ENCODE data around the gene AFG3L2. TPM values are rescaled to one million over a fixed set of nuclear protein-coding genes. Genes with fewer than 3 reads are reported as not detected.
A peak's percentile ranks its signal among the peaks of the same experiment; 100 is the strongest.

The AFG3L2 gene
- total RNA-seq (10 to 100 TPM; 30.6 to 37.4 (median 36.3) TPM), total RNA-seq (55.5 to 215 (median 87.5) reads per million in 29 experiments)
- 36.9 TPM for total RNA-seq (2013)

GRCh38 chr18:12376754-12377555 is at the start of gene AFG3L2:
AFG3L2 (minus strand) TSS chr18:12377227; CDS start chr18:12377082, 145 bp downstream.
- Mint-ChIP-seq H3K4me3 (peak within 1 kb of the TSS; percentile 89 to 91 (median 90)), H3K9me3 (no peaks in the 10 kb centered on the region), H3K36me3 (peaks cover 9% of the 10 kb centered on the region), H3K27me3 (peaks cover 0 to 2% of the 10 kb centered on the region in 2 donors), H3K4me1 (peaks cover 42 to 48% (median 45%) of the 10 kb centered on the region in 3 donors), H3K27ac (peak within 1 kb of the TSS; percentile 88 to 89)
- CTCF ChIA-PET: interaction anchor here (0.6 to 1.3 kb wide), 12 partner anchors 14 to 1577 kb away, joined by 3 to 9 read pairs (median 3); partner anchors contain the start of genes CEP192 (in 1 of the 2), CEP76 (in 1 of the 2), PRELID3A (in 1 of the 2) and PSMG2 (in 1 of the 2)
- Histone ChIP-seq H3K36me3 (ENCODE audit: control insufficient read depth in 2 of 2, extremely low read depth in 1 of 2, insufficient read depth in 1 of 2, low read length in 1 of 2) (no peaks in the 10 kb centered on the region), H3K9me3 (no peaks in the 10 kb centered on the region), H3K27ac (ENCODE audit: low read length) (peak within 1 kb of the TSS; percentile 62), H3K27me3 (replicated peaks in 1 of 2; ENCODE audit: control insufficient read depth in 2 of 2, extremely low read depth in 1 of 2, insufficient read depth in 2 of 2, low read length in 1 of 2) (no peaks in the 10 kb centered on the region), H3K4me1 (ENCODE audit: control insufficient read depth in 1 of 2, extremely low read depth in 1 of 2, insufficient read depth in 2 of 2, low read length in 2 of 2) (peaks cover 4 to 31% of the 10 kb centered on the region in 2 experiments), H3K4me3 (ENCODE audit: control insufficient read depth in 1 of 2, extremely low read depth in 1 of 2, low read length in 1 of 2) (peak within 1 kb of the TSS; percentile 70 to 77)
- DNase-seq (peak; percentile 98 to 100 (median 100)), ATAC-seq (replicated peaks in 1 of 4) (peak; percentile 87 to 93 (median 88))
- POLR2A ChIA-PET: interaction anchor here (0.5 to 2.0 kb wide), 13 partner anchors 14 to 764 kb away, joined by 3 to 13 read pairs (median 3); partner anchors contain the start of genes CEP192 (in 1 of the 2) and PTPN2 (in 1 of the 2)
- WGBS (ENCODE audit: insufficient coverage): under 1% methylated on average over 94 of the region's 100 CpGs

DNA sequence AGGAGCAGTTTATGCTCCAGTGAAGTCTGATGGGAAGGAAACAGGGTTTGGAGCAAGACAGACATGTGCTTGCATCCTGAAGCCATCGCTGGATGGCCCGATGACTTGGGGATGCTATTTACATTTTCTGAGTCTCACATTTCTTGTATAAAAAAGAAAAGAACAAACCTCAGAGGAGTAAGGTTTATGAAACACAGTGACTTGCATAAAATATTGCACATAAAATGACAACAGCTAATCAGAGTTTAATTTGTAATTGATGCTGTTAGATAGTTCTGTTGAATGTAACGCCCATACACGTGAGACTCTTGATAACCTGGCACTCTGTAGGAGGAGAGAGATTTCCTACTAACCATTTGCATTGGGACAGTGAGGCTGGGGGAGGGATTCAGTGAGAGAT is 47.2 kb upstream of the AFG3L2 start:
- ChIA-PET POLR2A (interaction anchor here in 1 of 2 donors (0.7 kb wide), 1 partner anchor 502 kb away, joined by 3 read pairs; no protein-coding TSS in a partner anchor), CTCF (no interaction called here)
- Mint-ChIP-seq H3K36me3 (no peaks in the 10 kb centered on the region), H3K4me3 (no peak overlapping the region), H3K27ac (no peak overlapping the region), H3K9me3 (no peaks in the 10 kb centered on the region), H3K4me1 (peaks cover 5 to 7% (median 6%) of the 10 kb centered on the region in 3 donors), H3K27me3 (peaks cover 7% of the 10 kb centered on the region in 2 donors)
- H3K27ac ChIP-seq (ENCODE audit: low read length): no peak overlapping the region
- H3K27me3 ChIP-seq (replicated peaks in 1 of 2; ENCODE audit: control insufficient read depth in 2 of 2, extremely low read depth in 1 of 2, insufficient read depth in 2 of 2, low read length in 1 of 2): peaks cover 0 to 22% of the 10 kb centered on the region in 2 experiments
- H3K4me1 ChIP-seq (ENCODE audit: control insufficient read depth in 1 of 2, extremely low read depth in 1 of 2, insufficient read depth in 2 of 2, low read length in 2 of 2): peaks cover 0 to 13% of the 10 kb centered on the region in 2 experiments
- 100% methylated on average over 1 of the region's 4 CpGs for WGBS (ENCODE audit: insufficient coverage)
- no peak overlapping the region for H3K4me3 ChIP-seq (ENCODE audit: control insufficient read depth in 1 of 2, extremely low read depth in 1 of 2, low read length in 1 of 2)
- DNase-seq: no peak
- H3K9me3 ChIP-seq: no peaks in the 10 kb centered on the region
- ATAC-seq (replicated peaks in 1 of 4): no peak
- no peaks in the 10 kb centered on the region for H3K36me3 ChIP-seq (ENCODE audit: control insufficient read depth in 2 of 2, extremely low read depth in 1 of 2, insufficient read depth in 1 of 2, low read length in 1 of 2)

GRCh38 chr18:12423820-12424219 is 46.8 kb upstream of the AFG3L2 start:
- H3K4me1 Mint-ChIP-seq: peaks cover 5 to 7% (median 6%) of the 10 kb centered on the region in 3 donors
- POLR2A ChIA-PET: interaction anchor here in 1 of 2 donors (0.7 kb wide), 1 partner anchor 502 kb away, joined by 3 read pairs; no protein-coding TSS in a partner anchor

DNA sequence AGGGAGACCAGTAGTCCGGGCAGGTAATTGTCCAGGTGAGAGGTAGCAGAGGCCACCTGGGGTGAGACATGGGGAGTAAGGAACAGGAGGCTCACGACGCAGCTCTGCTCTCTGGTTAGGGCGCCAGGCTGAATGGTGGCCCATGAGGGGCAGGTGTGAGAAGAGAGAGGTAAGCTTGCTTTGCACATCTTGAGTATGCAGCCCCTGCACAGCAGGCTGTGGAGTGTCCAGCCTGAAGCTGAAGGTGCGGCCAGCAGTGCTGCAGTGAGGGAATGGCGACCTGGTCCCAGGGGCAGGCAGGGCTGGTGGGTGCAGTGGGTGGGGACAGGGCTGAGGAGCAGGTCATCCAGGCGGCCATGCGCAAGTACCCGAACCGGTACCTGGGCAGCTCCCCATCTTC is 46.4 kb upstream of the AFG3L2 start:
- Mint-ChIP-seq H3K9me3 (no peaks in the 10 kb centered on the region), H3K4me1 (peaks cover 5 to 7% (median 7%) of the 10 kb centered on the region in 3 donors), H3K27ac (no peak overlapping the region), H3K27me3 (peaks cover 7% of the 10 kb centered on the region in 2 donors), H3K36me3 (no peaks in the 10 kb centered on the region), H3K4me3 (no peak overlapping the region)
- Histone ChIP-seq H3K4me1 (ENCODE audit: control insufficient read depth in 1 of 2, extremely low read depth in 1 of 2, insufficient read depth in 2 of 2, low read length in 2 of 2) (peaks cover 0 to 13% of the 10 kb centered on the region in 2 experiments), H3K36me3 (ENCODE audit: control insufficient read depth in 2 of 2, extremely low read depth in 1 of 2, insufficient read depth in 1 of 2, low read length in 1 of 2) (no peaks in the 10 kb centered on the region), H3K4me3 (ENCODE audit: control insufficient read depth in 1 of 2, extremely low read depth in 1 of 2, low read length in 1 of 2) (no peak overlapping the region), H3K9me3 (no peaks in the 10 kb centered on the region), H3K27me3 (replicated peaks in 1 of 2; ENCODE audit: control insufficient read depth in 2 of 2, extremely low read depth in 1 of 2, insufficient read depth in 2 of 2, low read length in 1 of 2) (peaks cover 0 to 22% of the 10 kb centered on the region in 2 experiments), H3K27ac (ENCODE audit: low read length) (no peak overlapping the region)
- ChIA-PET POLR2A (interaction anchor here in 1 of 2 donors (0.7 kb wide), 1 partner anchor 503 kb away, joined by 3 read pairs; no protein-coding TSS in a partner anchor), CTCF (interaction anchor here in 1 of 2 donors (0.6 kb wide), 1 partner anchor 194 kb away, joined by 3 read pairs; no protein-coding TSS in a partner anchor)
- no peak for ATAC-seq (replicated peaks in 1 of 4)
- WGBS (ENCODE audit: insufficient coverage): over 99% methylated on average over 8 of the region's 10 CpGs
- DNase-seq: no peak

More at GRCh38 chr18:12423820-12424219, 46.8 kb upstream of the AFG3L2 start:
- Histone ChIP-seq H3K27ac (ENCODE audit: low read length) (no peak overlapping the region), H3K4me3 (ENCODE audit: control insufficient read depth in 1 of 2, extremely low read depth in 1 of 2, low read length in 1 of 2) (no peak overlapping the region), H3K4me1 (ENCODE audit: control insufficient read depth in 1 of 2, extremely low read depth in 1 of 2, insufficient read depth in 2 of 2, low read length in 2 of 2) (peaks cover 0 to 13% of the 10 kb centered on the region in 2 experiments), H3K36me3 (ENCODE audit: control insufficient read depth in 2 of 2, extremely low read depth in 1 of 2, insufficient read depth in 1 of 2, low read length in 1 of 2) (no peaks in the 10 kb centered on the region), H3K9me3 (no peaks in the 10 kb centered on the region), H3K27me3 (replicated peaks in 1 of 2; ENCODE audit: control insufficient read depth in 2 of 2, extremely low read depth in 1 of 2, insufficient read depth in 2 of 2, low read length in 1 of 2) (peaks cover 0 to 22% of the 10 kb centered on the region in 2 experiments)
- 68% methylated on average over 4 of the region's 5 CpGs for WGBS (ENCODE audit: insufficient coverage)
- no peak overlapping the region for H3K4me3 Mint-ChIP-seq
- DNase-seq (no peak), ATAC-seq (replicated peaks in 1 of 4) (no peak)
- no peaks in the 10 kb centered on the region for H3K36me3 Mint-ChIP-seq
- CTCF ChIA-PET: no interaction called here
- no peak overlapping the region for H3K27ac Mint-ChIP-seq
- H3K9me3 Mint-ChIP-seq: no peaks in the 10 kb centered on the region
- H3K27me3 Mint-ChIP-seq: peaks cover 7% of the 10 kb centered on the region in 2 donors

DNA sequence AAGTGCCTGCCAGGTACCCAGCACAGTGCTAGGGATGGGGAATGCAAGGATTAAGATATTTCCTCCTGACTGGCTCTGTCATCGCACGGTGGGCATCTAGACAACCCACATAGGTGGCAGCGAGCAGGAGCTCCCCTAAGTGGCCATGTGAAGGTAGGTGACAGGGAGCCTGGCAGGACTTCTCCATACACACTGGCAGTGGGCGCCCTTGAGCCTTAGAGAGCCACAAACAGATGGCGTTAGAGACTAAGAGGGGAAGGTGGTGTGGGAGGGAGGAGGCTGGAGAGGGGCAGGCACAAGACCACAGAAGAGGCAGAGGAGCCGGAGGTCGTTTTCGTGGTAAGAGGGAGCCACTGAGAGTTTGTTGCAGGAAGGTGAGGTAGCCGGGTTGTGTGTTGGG is 45.9 kb upstream of the AFG3L2 start:
- Mint-ChIP-seq H3K27ac (no peak overlapping the region), H3K27me3 (peaks cover 7% of the 10 kb centered on the region in 2 donors), H3K36me3 (no peaks in the 10 kb centered on the region), H3K4me1 (peaks cover 5 to 7% (median 7%) of the 10 kb centered on the region in 3 donors), H3K9me3 (no peaks in the 10 kb centered on the region), H3K4me3 (no peak overlapping the region)
- Histone ChIP-seq H3K9me3 (no peaks in the 10 kb centered on the region), H3K4me1 (ENCODE audit: control insufficient read depth in 1 of 2, extremely low read depth in 1 of 2, insufficient read depth in 2 of 2, low read length in 2 of 2) (peaks cover 0 to 13% of the 10 kb centered on the region in 2 experiments), H3K36me3 (ENCODE audit: control insufficient read depth in 2 of 2, extremely low read depth in 1 of 2, insufficient read depth in 1 of 2, low read length in 1 of 2) (no peaks in the 10 kb centered on the region), H3K27ac (ENCODE audit: low read length) (no peak overlapping the region), H3K27me3 (replicated peaks in 1 of 2; ENCODE audit: control insufficient read depth in 2 of 2, extremely low read depth in 1 of 2, insufficient read depth in 2 of 2, low read length in 1 of 2) (peaks cover 0 to 22% of the 10 kb centered on the region in 2 experiments), H3K4me3 (ENCODE audit: control insufficient read depth in 1 of 2, extremely low read depth in 1 of 2, low read length in 1 of 2) (no peak overlapping the region)
- POLR2A ChIA-PET: no interaction called here
- CTCF ChIA-PET: interaction anchor here in 1 of 2 donors (0.6 kb wide), 1 partner anchor 195 kb away, joined by 3 read pairs; no protein-coding TSS in a partner anchor
- no peak for ATAC-seq (replicated peaks in 1 of 4)
- 53% methylated on average over 4 of the region's 9 CpGs for WGBS (ENCODE audit: insufficient coverage)
- DNase-seq: no peak

GRCh38 chr18:12421732-12422131 is 44.7 kb upstream of the AFG3L2 start:
- no peaks in the 10 kb centered on the region for H3K9me3 Mint-ChIP-seq

More at GRCh38 chr18:12421732-12422131, 44.7 kb upstream of the AFG3L2 start:
- H3K4me1 ChIP-seq (ENCODE audit: control insufficient read depth in 1 of 2, extremely low read depth in 1 of 2, insufficient read depth in 2 of 2, low read length in 2 of 2): peaks cover 0 to 13% of the 10 kb centered on the region in 2 experiments
- H3K27ac Mint-ChIP-seq: no peak overlapping the region
- DNase-seq (no peak), ATAC-seq (replicated peaks in 1 of 4) (no peak)
- H3K4me3 ChIP-seq (ENCODE audit: control insufficient read depth in 1 of 2, extremely low read depth in 1 of 2, low read length in 1 of 2): no peak overlapping the region
- no peaks in the 10 kb centered on the region for H3K9me3 ChIP-seq
- POLR2A ChIA-PET: no interaction called here
- no peaks in the 10 kb centered on the region for H3K36me3 ChIP-seq (ENCODE audit: control insufficient read depth in 2 of 2, extremely low read depth in 1 of 2, insufficient read depth in 1 of 2, low read length in 1 of 2)
- CTCF ChIA-PET: no interaction called here
- H3K27me3 ChIP-seq (replicated peaks in 1 of 2; ENCODE audit: control insufficient read depth in 2 of 2, extremely low read depth in 1 of 2, insufficient read depth in 2 of 2, low read length in 1 of 2): peaks cover 0 to 22% of the 10 kb centered on the region in 2 experiments
- peaks cover 5 to 7% (median 7%) of the 10 kb centered on the region in 3 donors for H3K4me1 Mint-ChIP-seq
- H3K36me3 Mint-ChIP-seq: no peaks in the 10 kb centered on the region
- no peak overlapping the region for H3K27ac ChIP-seq (ENCODE audit: low read length)
- peaks cover 7% of the 10 kb centered on the region in 2 donors for H3K27me3 Mint-ChIP-seq
- 57% methylated on average over 3 of the region's 5 CpGs for WGBS (ENCODE audit: insufficient coverage)
- H3K4me3 Mint-ChIP-seq: peak overlapping the region in 1 of 3 donors; percentile 89

Data from T-cell (primary cell).